ENCODE measurements around the gene NUP50.

NUP50 gene

DNA sequence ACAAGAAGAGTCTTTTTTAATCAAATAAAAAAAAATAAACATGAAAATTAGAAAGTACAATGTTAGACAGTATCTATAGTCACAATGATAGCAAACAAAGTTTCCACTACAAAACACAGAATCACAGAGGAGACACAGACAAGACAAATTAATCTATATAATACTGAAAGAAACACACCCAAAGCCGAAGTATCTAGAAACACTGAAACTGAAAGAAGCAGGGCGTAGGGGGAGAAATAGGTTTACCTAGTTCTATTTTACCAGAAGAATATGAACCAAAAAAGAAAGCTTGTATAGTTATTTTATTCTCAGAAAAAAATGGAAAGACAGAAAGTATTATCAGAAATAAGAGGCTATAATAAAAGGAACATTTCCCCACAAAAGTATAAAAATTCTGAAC lies 27.1 kb upstream of the NUP50 start:
- Histone ChIP-seq H3K4me3 (ENCODE audit: low read length) (no peak overlapping the region), H3K27ac (ENCODE audit: low read length) (no peak overlapping the region), H3K27me3 (ENCODE audit: control insufficient read depth, insufficient read depth, low read length) (no peaks in the 10 kb centered on the region), H3K4me1 (ENCODE audit: control insufficient read depth, insufficient read depth, low read length) (no peaks in the 10 kb centered on the region), H3K9me3 (ENCODE audit: control insufficient read depth, insufficient read depth, low read length) (peaks cover 3% of the 10 kb centered on the region; the same call in 1 of the 2 replicates), H3K36me3 (ENCODE audit: control insufficient read depth, insufficient read depth, low read length) (no peaks in the 10 kb centered on the region)
- no peak for DNase-seq (ENCODE audit: low read depth, low spot score)
- no CpG with 5 or more reads among the region's 2 CpGs for WGBS (ENCODE audit: insufficient coverage, insufficient read length)

DNA sequence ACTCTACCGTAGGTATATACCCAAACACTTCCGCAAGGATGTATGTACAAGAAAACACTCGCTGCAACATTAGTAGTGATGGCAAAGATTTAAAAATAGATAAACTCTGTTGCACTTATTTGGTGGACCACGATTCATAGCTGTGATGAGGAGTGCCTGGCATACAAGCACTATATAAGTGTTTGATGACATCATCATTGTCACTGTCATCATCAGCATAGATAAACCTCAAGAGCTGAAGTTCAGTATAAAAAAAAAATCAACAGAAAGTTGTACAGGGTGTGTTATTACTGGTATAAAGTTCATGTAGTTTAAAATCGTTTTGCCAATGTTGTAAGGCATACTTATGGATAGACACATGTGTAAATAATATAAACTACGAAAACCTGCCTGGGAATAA lies 24.0 kb upstream of the NUP50 start:
- Histone ChIP-seq H3K36me3 (ENCODE audit: control insufficient read depth, insufficient read depth, low read length) (no peaks in the 10 kb centered on the region), H3K4me3 (ENCODE audit: low read length) (no peak overlapping the region), H3K27me3 (ENCODE audit: control insufficient read depth, insufficient read depth, low read length) (no peaks in the 10 kb centered on the region), H3K4me1 (ENCODE audit: control insufficient read depth, insufficient read depth, low read length) (no peaks in the 10 kb centered on the region), H3K27ac (ENCODE audit: low read length) (no peak overlapping the region), H3K9me3 (ENCODE audit: control insufficient read depth, insufficient read depth, low read length) (no peaks in the 10 kb centered on the region)
- no CpG with 5 or more reads among the region's 6 CpGs for WGBS (ENCODE audit: insufficient coverage, insufficient read length)
- no peak for DNase-seq (ENCODE audit: low read depth, low spot score)

DNA sequence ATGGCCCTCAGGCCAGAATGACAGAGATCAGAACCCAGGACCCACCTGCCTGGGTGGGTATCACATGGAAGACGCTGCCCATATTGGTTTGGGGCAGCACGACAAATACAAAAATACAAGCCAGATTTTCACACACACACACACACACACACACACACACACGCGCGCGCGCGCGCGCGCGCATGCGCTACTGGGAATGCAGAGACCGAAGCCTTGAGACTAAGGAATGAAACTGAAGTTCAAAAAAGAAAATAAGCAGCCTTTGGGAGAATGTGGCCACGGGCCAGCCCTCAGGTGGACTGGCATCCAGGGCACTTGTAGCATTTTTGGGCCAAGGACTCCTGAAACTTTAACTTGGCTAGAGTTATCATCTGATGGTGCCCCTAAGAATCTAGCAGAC lies 21.3 kb upstream of the NUP50 start:
- H3K9me3 ChIP-seq (ENCODE audit: control insufficient read depth, insufficient read depth, low read length): no peaks in the 10 kb centered on the region
- no peaks in the 10 kb centered on the region for H3K36me3 ChIP-seq (ENCODE audit: control insufficient read depth, insufficient read depth, low read length)
- H3K4me3 ChIP-seq (ENCODE audit: low read length): no peak overlapping the region
- H3K27ac ChIP-seq (ENCODE audit: low read length): no peak overlapping the region
- no peaks in the 10 kb centered on the region for H3K27me3 ChIP-seq (ENCODE audit: control insufficient read depth, insufficient read depth, low read length)
- no peaks in the 10 kb centered on the region for H3K4me1 ChIP-seq (ENCODE audit: control insufficient read depth, insufficient read depth, low read length)
- no peak for DNase-seq (ENCODE audit: low read depth, low spot score)
- WGBS (ENCODE audit: insufficient coverage, insufficient read length): no CpG with 5 or more reads among the region's 15 CpGs

DNA sequence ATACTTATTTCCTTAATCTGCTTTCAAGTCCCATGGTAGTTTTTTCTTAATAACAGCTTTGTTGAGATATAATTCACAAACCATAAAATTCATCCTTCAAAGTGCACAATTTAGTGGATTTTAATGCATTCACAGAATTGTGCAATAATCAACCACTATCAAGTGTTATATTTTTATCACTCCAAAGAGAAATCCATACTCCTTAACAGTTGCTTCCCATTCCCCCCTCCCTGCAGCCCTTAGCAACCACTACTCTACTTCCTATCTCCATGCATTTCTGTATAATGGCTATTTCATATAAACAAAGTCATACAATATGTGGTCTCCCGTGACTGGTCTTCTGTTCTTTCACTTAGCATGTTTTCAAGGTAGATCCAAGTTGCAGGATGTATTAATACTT lies 18.8 kb upstream of the NUP50 start:
- Histone ChIP-seq H3K4me3 (ENCODE audit: low read length) (no peak overlapping the region), H3K27me3 (ENCODE audit: control insufficient read depth, insufficient read depth, low read length) (no peaks in the 10 kb centered on the region), H3K27ac (ENCODE audit: low read length) (no peak overlapping the region), H3K4me1 (ENCODE audit: control insufficient read depth, insufficient read depth, low read length) (no peaks in the 10 kb centered on the region), H3K36me3 (ENCODE audit: control insufficient read depth, insufficient read depth, low read length) (no peaks in the 10 kb centered on the region), H3K9me3 (ENCODE audit: control insufficient read depth, insufficient read depth, low read length) (no peaks in the 10 kb centered on the region)
- no peak for DNase-seq (ENCODE audit: low read depth, low spot score)
- WGBS (ENCODE audit: insufficient coverage, insufficient read length): no CpG with 5 or more reads among the region's 1 CpG

DNA sequence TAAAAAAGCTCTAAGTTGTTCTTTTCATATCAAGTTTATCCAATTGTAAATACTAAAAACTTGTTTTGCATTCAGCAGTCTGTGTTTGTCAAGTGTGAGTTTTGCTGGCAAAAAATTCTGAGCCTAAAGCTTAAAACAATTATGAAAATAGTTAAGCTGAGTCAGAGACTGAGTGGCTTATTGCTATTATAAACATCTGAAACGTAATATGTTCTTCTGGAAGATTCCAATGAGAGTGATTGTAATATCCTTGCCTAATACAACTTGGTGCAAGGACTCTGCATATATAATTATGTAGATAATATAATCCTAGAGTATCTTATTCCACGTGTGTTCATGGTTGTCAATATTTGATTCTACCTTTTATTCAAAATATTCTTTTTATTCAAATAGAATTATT lies 14.1 kb upstream of the NUP50 start:
- Histone ChIP-seq H3K36me3 (ENCODE audit: control insufficient read depth, insufficient read depth, low read length) (no peaks in the 10 kb centered on the region), H3K27me3 (ENCODE audit: control insufficient read depth, insufficient read depth, low read length) (no peaks in the 10 kb centered on the region), H3K27ac (ENCODE audit: low read length) (no peak overlapping the region), H3K4me3 (ENCODE audit: low read length) (no peak overlapping the region), H3K4me1 (ENCODE audit: control insufficient read depth, insufficient read depth, low read length) (no peaks in the 10 kb centered on the region), H3K9me3 (ENCODE audit: control insufficient read depth, insufficient read depth, low read length) (no peaks in the 10 kb centered on the region)
- DNase-seq (ENCODE audit: low read depth, low spot score): no peak
- WGBS (ENCODE audit: insufficient coverage, insufficient read length): no CpG with 5 or more reads among the region's 2 CpGs

DNA sequence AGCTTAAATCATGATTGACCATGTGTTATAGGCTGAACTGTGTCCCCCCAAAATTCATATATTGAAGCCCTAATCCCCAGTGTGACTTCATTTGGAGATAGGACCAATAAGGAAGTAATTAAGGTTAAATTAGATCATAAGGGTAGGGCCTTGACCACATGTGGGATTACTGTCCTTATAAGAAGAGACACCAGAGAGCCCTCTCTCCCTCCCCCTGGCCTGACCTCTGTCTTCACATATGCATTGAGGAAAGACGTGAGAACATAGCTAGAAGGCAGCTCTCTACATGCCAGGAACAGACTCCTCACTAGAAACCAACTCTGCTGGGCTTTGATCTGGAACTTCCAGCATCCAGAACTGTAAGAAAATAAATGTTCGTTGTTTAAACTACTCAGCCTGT lies 13.6 kb upstream of the NUP50 start:
- no peak overlapping the region for H3K27ac ChIP-seq (ENCODE audit: low read length)
- no peak for DNase-seq (ENCODE audit: low read depth, low spot score)
- H3K36me3 ChIP-seq (ENCODE audit: control insufficient read depth, insufficient read depth, low read length): no peaks in the 10 kb centered on the region
- WGBS (ENCODE audit: insufficient coverage, insufficient read length): no CpG with 5 or more reads among the region's 2 CpGs
- H3K4me1 ChIP-seq (ENCODE audit: control insufficient read depth, insufficient read depth, low read length): no peaks in the 10 kb centered on the region
- H3K9me3 ChIP-seq (ENCODE audit: control insufficient read depth, insufficient read depth, low read length): no peaks in the 10 kb centered on the region
- H3K27me3 ChIP-seq (ENCODE audit: control insufficient read depth, insufficient read depth, low read length): no peaks in the 10 kb centered on the region
- no peak overlapping the region for H3K4me3 ChIP-seq (ENCODE audit: low read length)

DNA sequence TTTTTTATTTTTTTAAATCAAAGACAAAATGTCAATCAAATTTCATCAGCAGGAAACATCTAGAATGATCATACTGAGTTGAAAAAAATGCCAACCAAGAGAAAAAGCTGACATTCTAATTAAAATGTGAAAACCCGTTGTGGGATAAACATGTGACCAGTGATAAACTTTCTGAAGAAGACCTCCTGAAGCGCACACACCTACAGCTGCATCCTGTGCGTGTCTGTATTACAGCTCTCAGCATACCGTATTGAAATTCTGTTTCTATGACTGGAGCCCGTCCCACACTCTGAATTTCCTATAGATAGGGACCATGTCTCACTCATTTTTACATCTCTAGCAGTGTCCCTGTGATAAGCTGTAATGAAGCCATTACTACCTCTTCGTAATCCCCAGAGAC lies 12.2 kb upstream of the NUP50 start:
- Histone ChIP-seq H3K4me3 (ENCODE audit: low read length) (no peak overlapping the region), H3K27me3 (ENCODE audit: control insufficient read depth, insufficient read depth, low read length) (no peaks in the 10 kb centered on the region), H3K27ac (ENCODE audit: low read length) (no peak overlapping the region), H3K36me3 (ENCODE audit: control insufficient read depth, insufficient read depth, low read length) (no peaks in the 10 kb centered on the region), H3K9me3 (ENCODE audit: control insufficient read depth, insufficient read depth, low read length) (no peaks in the 10 kb centered on the region), H3K4me1 (ENCODE audit: control insufficient read depth, insufficient read depth, low read length) (no peaks in the 10 kb centered on the region)
- DNase-seq (ENCODE audit: low read depth, low spot score): no peak
- no CpG with 5 or more reads among the region's 6 CpGs for WGBS (ENCODE audit: insufficient coverage, insufficient read length)

DNA sequence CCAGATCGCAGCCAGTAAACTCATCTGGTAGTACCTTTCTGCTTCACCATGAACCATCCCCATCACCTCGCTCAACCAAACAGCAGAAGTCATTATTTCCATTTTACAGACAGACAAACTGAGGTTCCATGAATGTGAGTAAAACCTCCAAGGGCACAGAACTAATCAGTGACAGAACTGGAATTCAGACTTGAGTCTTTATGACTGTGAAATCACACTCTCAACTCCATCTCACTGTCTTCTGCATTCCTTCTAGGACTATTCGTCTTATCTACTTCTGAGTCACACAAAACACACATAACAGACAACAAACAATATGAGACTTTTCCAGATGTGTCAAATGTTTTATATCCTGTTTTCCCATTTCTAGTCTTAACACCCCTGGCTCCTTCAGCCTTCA lies 9.3 kb upstream of the NUP50 start:
- DNase-seq (ENCODE audit: low read depth, low spot score): no peak
- no peak overlapping the region for H3K4me3 ChIP-seq (ENCODE audit: low read length)

DNA sequence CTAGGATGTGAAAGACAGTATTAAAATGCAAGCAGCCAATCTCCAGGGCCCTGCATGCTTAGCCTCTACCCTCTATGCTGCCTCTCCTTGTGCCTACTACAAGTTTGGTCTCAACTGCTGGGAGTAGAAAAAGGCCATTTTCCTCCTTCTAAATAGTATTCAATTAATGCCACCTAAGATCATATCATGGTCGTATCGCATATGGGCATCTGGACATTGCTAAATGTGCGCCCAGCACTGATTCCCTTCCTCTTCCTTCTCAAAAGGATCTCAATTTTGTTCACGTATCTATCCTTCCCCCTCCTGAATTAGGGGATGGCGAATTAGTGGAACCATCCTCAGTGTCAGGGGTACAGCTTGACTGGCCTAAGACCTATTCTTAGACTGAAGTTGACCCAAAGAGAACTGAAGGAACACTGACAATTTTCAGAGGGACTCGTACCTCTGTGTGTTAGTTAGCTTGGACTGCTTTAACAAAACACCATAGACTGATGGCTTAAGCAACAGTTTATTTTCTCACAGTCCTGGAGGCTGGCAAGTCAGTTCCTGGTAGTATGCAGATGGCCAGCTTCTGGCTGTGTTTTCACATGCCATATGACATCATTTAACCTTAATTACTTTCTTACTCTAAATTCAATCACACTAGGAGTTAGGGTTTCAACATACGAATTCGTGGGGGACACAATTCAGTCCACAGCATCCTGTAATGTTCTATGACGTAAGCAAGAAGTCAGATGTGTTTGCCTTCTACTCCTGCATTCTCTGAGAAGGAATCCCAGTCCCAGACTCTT lies 8.5 kb upstream of the NUP50 start:
- Histone ChIP-seq H3K27ac (ENCODE audit: low read length) (no peak overlapping the region), H3K4me1 (ENCODE audit: control insufficient read depth, insufficient read depth, low read length) (no peaks in the 10 kb centered on the region), H3K9me3 (ENCODE audit: control insufficient read depth, insufficient read depth, low read length) (no peaks in the 10 kb centered on the region), H3K4me3 (ENCODE audit: low read length) (no peak overlapping the region), H3K27me3 (ENCODE audit: control insufficient read depth, insufficient read depth, low read length) (no peaks in the 10 kb centered on the region), H3K36me3 (ENCODE audit: control insufficient read depth, insufficient read depth, low read length) (no peaks in the 10 kb centered on the region; the same call in 1 of the 2 replicates)
- no CpG with 5 or more reads among the region's 9 CpGs for WGBS (ENCODE audit: insufficient coverage, insufficient read length)
- DNase-seq (ENCODE audit: low read depth, low spot score): no peak

More for the DNA sequence above, 9.3 kb upstream of the NUP50 start:
- H3K4me1 ChIP-seq (ENCODE audit: control insufficient read depth, insufficient read depth, low read length): no peaks in the 10 kb centered on the region
- H3K36me3 ChIP-seq (ENCODE audit: control insufficient read depth, insufficient read depth, low read length): no peaks in the 10 kb centered on the region; the same call in 1 of the 2 replicates
- H3K27ac ChIP-seq (ENCODE audit: low read length): no peak overlapping the region
- WGBS (ENCODE audit: insufficient coverage, insufficient read length): no CpG with 5 or more reads among the region's 3 CpGs
- no peaks in the 10 kb centered on the region for H3K9me3 ChIP-seq (ENCODE audit: control insufficient read depth, insufficient read depth, low read length)
- no peaks in the 10 kb centered on the region for H3K27me3 ChIP-seq (ENCODE audit: control insufficient read depth, insufficient read depth, low read length)

DNA sequence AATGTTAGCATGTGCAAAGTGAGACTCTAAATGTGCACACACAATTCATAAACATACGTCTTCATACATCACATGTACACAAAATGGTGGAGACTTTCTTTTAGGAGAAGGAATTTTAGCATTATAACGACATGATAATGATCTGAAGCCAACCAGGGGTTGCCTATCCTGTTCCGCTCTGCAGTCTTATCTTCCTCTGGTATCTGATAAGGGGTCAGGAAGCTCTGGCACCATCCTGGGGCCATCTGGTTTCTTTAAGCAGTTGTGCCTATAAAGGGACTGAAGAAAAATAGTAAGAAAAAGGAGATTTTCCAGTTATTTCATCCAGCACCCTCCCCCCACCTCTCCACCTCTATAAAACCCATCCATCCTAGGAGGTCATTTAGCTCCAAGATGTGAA lies 5.8 kb upstream of the NUP50 start:
- H3K27me3 ChIP-seq (ENCODE audit: control insufficient read depth, insufficient read depth, low read length): no peaks in the 10 kb centered on the region
- H3K4me3 ChIP-seq (ENCODE audit: low read length): no peak overlapping the region
- WGBS (ENCODE audit: insufficient coverage, insufficient read length): no CpG with 5 or more reads among the region's 3 CpGs
- DNase-seq (ENCODE audit: low read depth, low spot score): no peak
- no peaks in the 10 kb centered on the region for H3K9me3 ChIP-seq (ENCODE audit: control insufficient read depth, insufficient read depth, low read length)
- H3K4me1 ChIP-seq (ENCODE audit: control insufficient read depth, insufficient read depth, low read length): no peaks in the 10 kb centered on the region
- H3K27ac ChIP-seq (ENCODE audit: low read length): no peak overlapping the region
- H3K36me3 ChIP-seq (ENCODE audit: control insufficient read depth, insufficient read depth, low read length): no peaks in the 10 kb centered on the region; the same call in 1 of the 2 replicates

Measured in iPS DF 6.9 (cell line).